H1 (cell line): ENCODE measurements around the gene NDUFA11.

Experiments used
- ASH2L ChIP-seq: fragments of 200-600, 300-600 bp; sonication (generic); IDR thresholded peaks from one replicate; pipeline ENCODE4 v1.7.1; 2017; ENCODE audit warnings: low read length
- ATF3 ChIP-seq: IDR thresholded peaks from 2 replicates; pipeline ENCODE4 v1.6.1; 2011; ENCODE audit warnings: low read depth, mild to moderate bottlenecking, low read length; ENCODE audit not compliant: insufficient read depth
- CBX5 ChIP-seq: fragments of 300-800, 300-1000 bp; sonication (generic); IDR thresholded peaks from 2 replicates; pipeline ENCODE4 v1.7.1; 2016; ENCODE audit warnings: antibody characterized with exemption, low read length, low read depth
- CTCF ChIP-seq, 3 experiments: IDR thresholded peaks; 1 replicate in 2 of 3; 2 replicates in 1 of 3; pipeline versions ENCODE4 v1.5.1 to v1.6.1; 2011; ENCODE audit warnings: low read length in 3 of 3, mild to moderate bottlenecking in 3 of 3, inconsistent platforms in 2 of 3, low read depth in 1 of 3, moderate library complexity in 1 of 3; ENCODE audit not compliant: insufficient read depth in 1 of 3; ENCODE audit errors: control extremely low read depth in 1 of 3
- EZH2 ChIP-seq: fragments of 200-600 bp; sonication (generic); IDR thresholded peaks from 2 replicates; pipeline ENCODE4 v1.7.1; 2012; ENCODE audit warnings: low read depth, mild to moderate bottlenecking, moderate library complexity, low read length, inconsistent platforms; ENCODE audit not compliant: severe bottlenecking
- FOSL1 ChIP-seq: IDR thresholded peaks from 2 replicates; pipeline ENCODE4 v1.6.1; 2011; ENCODE audit warnings: mild to moderate bottlenecking, low read depth, low read length, moderate library complexity; ENCODE audit not compliant: insufficient read depth
- GABPA ChIP-seq: IDR thresholded peaks from 2 replicates; pipeline ENCODE4 v1.6.1; 2011; ENCODE audit warnings: mild to moderate bottlenecking, low read length, moderate library complexity, borderline replicate concordance; ENCODE audit not compliant: insufficient read depth
- MAFK ChIP-seq: IDR thresholded peaks from 2 replicates; pipeline ENCODE4 v1.6.1; 2012; ENCODE audit warnings: low read depth, mild to moderate bottlenecking, improper control_type of control experiment, low read length
- MAX ChIP-seq: IDR thresholded peaks from 2 replicates; pipeline ENCODE4 v1.6.1; 2012; ENCODE audit warnings: inconsistent platforms
- POLR2A ChIP-seq, 2 experiments: IDR thresholded peaks; 1 replicate in 1 of 2; 2 replicates in 1 of 2; pipeline ENCODE4 v1.6.1; 2011; ENCODE audit warnings: low read depth in 2 of 2, low read length in 2 of 2, mild to moderate bottlenecking in 2 of 2; ENCODE audit errors: control extremely low read depth in 1 of 2
- POU5F1 ChIP-seq: IDR thresholded peaks from 2 replicates; pipeline ENCODE4 v1.6.1; 2011; ENCODE audit warnings: low read depth, mild to moderate bottlenecking, low read length, moderate library complexity
- RAD21 ChIP-seq, 2 experiments: IDR thresholded peaks in 1 of 2; conservative IDR thresholded peaks in 1 of 2; 2 replicates each; pipeline ENCODE4 v1.6.1; 2011; ENCODE audit warnings: low read depth in 2 of 2, low read length in 2 of 2, improper control_type of control experiment in 1 of 2, inconsistent platforms in 1 of 2, mild to moderate bottlenecking in 1 of 2, moderate library complexity in 1 of 2
- SUZ12 ChIP-seq: fragments of 200-600 bp; sonication (generic); IDR thresholded peaks from 2 replicates; pipeline ENCODE4 v1.6.1; 2012; ENCODE audit warnings: mild to moderate bottlenecking, inconsistent platforms, low read length, moderate library complexity, mixed read lengths
- YY1 ChIP-seq: IDR thresholded peaks from 2 replicates; pipeline ENCODE4 v1.6.1; 2011; ENCODE audit warnings: low read depth, mild to moderate bottlenecking, low read length

DNA sequence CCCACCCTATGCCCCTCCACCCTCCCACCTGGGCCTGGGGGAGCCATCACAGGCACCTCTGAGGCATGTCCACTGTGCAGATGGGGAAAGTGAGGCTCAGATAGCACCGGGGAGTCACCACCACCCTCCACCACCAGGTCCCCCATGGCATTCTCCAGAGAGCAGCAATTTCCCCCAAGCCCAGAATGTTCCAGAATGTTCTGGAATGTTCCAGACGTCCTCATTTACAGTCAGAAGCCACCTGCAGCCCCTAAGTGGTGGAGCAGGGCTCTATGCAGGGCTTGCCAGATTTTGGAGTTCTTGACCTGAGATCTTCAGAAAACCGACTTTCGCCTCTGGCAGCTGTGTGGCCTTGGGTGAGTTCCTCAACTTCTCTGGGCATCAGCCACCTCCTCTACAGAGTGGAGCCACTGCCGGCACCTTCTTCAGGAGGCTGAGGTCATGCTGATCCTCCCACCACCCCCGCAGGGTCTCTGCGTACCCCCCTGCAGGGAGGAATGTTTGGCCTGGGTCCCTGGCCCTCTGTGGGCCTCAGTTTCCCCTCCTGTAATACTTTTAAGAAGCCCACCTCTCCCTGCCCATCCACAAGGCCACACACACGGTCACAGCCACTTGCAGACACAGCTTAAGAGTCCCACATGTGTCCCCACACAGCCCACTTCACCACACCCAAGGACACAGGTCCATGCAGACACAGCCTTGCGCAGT is 39.4 kb downstream of the NDUFA11 start:
- no peak for TF ChIP-seq ATF3
- no peak for TF ChIP-seq RAD21 (IDR thresholded peaks at IDR 0.05 in 1 of 2, conservative IDR thresholded peaks at IDR 0.05 in 1 of 2; ENCODE audit: low read depth in 2 of 2, low read length in 2 of 2)
- TF ChIP-seq CBX5 = no peak
- TF ChIP-seq POLR2A (IDR thresholded peaks at IDR 0.05; ENCODE audit: control extremely low read depth in 1 of 2, low read depth in 2 of 2, low read length in 2 of 2) = no peak
- TF ChIP-seq CTCF (IDR thresholded peaks at IDR 0.05; ENCODE audit: control extremely low read depth in 1 of 3, insufficient read depth in 1 of 3, low read depth in 1 of 3, low read length in 3 of 3) = no peak
- no peak for TF ChIP-seq MAX
- no peak for TF ChIP-seq POU5F1
- TF ChIP-seq MAFK = no peak
- no peak for TF ChIP-seq YY1
- TF ChIP-seq GABPA = no peak
- no peak for TF ChIP-seq ASH2L
- no peak for TF ChIP-seq FOSL1
- TF ChIP-seq EZH2 = no peak
- no peak for TF ChIP-seq SUZ12
